NT2/D1 (cell line): Measurements from ENCODE around the gene ABCG1.

ENCODE experiments used
- SUZ12 ChIP-seq: IDR thresholded peaks from 2 replicates; pipeline ENCODE4 v1.6.1; 2011; ENCODE audit not compliant: insufficient read length, insufficient read depth; ENCODE audit errors: extremely low read depth
- ZNF274 ChIP-seq: IDR thresholded peaks from 2 replicates; pipeline ENCODE4 v1.6.1; 2011; ENCODE audit warnings: mild to moderate bottlenecking, low read depth, low read length

- no peak for TF ChIP-seq ZNF274
- no peak for TF ChIP-seq SUZ12
Observed at GRCh38 chr21:42255825-42256224, 36.9 kb downstream of the ABCG1 start.
